DMS79 treated with DMSO at 0.1 percent for 48 hours (cell line): Measurements from ENCODE around the gene EDNRA.

ENCODE experiments used
- DNase-seq: peaks from one replicate; lab custom pipeline; 2025; lab: John Stamatoyannopoulos, UW

The EDNRA gene

DNA sequence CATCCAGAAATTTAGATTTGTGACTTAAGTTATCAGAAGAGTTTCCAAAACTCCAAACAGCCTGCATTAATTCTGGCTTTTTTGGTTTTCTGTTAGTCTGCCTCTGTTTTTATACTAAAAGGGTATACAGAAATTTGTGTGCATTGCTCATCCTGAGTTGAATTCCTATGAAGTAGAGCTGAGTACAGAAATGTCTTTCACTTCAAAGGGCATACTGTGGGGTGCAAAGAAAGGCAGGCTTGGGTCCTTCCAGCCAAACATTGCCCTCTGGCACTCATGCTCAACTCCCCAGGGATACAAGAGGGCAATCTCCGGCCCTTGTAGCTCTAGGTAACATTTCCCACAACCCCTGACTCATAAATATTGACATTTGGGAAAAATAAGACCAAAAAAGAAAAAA, 108.7 kb downstream of the EDNRA start:
- DNase-seq: no peak

DNA sequence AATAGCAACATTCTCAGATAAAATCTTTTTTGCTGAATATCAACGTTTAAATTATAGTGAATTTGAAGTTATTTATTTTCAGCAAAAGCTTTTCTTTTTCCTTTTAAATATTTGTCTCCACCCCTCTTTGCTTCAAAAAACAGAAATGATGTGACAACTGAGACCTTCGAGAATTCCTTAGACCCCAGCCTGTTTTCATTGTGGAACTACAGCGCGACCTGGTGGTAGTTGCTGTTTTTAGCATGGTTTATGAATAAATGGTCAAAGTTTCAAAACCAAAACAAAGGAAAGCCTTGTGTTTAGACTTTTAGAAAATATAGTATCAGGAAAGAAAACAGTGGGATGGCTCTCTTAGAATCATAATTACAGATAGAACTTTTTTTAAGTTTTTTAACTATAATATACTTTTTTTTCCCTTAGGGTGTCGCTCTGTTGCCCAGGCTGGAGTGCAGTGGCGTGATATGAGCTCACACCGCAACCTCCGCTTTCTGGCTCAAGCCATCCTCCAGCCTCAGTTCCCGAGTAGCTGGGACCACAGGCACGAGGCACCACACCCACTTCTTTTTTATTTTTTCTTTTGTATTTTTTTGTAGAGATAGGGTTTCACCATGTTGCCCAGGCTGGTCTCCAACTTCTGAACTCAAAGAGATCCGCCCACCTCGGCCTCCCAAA, 109.5 kb downstream of the EDNRA start:
- no peak for DNase-seq

DNA sequence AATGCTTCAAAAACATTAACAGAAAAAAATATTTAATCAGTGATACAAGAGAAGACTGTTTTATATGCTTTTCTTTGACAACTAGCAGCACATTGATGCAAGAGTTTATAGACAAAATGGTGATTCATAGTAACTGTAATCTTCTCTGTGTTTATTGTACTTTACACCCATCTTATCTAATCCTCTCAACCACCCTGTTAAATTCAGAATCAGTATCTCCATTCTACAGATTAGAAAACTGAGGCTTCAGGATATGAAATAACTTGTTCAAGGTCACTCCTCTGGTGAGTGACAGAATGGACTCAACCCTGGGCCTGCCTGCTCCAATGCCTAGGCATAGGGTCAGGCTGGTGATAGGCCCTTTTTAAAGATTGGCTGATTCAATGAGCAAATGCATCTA, 110.2 kb downstream of the EDNRA start:
- DNase-seq: no peak

DNA sequence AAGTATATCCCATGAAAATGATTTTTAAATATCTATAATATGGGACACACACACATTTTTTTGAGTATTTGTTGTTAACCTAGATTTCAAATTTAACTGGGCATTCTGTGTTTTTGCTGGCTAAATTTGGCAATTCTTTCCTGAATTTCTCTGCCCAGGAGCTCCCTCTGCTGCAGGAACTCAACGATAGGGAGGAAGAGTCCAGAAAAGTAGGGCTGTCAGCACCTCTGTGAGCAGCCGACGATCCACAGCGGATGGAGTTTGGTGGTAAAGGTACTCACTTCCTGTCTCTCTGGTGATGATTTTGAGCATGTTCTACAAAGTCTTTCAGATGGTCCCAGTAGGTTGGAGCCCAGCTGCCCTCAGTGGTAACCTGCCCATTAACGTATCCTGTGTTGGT, 113.2 kb downstream of the EDNRA start:
- DNase-seq: no peak
